Panc1 (cell line): ENCODE data around the gene ANKRD40.

Source experiments
- CTCF ChIP-seq: fragments of 450-650 bp; IDR thresholded peaks from 2 replicates; pipeline ENCODE4 v1.5.1; 2017; ENCODE audit warnings: mild to moderate bottlenecking
- TF ChIP-seq, protein P1 (sequence below), 2 experiments: IDR thresholded peaks; 2 replicates each; pipeline ENCODE4 v1.6.1; 2011 to 2012; ENCODE audit warnings: low read depth in 2 of 2, control low read depth in 1 of 2, low read length in 1 of 2, mild to moderate bottlenecking in 1 of 2, moderate library complexity in 1 of 2; ENCODE audit not compliant: insufficient read depth in 1 of 2

GRCh38 chr17:50647187-50647586 lies 60.5 kb downstream of the ANKRD40 start:
- TF ChIP-seq CTCF, result no peak
- TF ChIP-seq, protein P1, sequence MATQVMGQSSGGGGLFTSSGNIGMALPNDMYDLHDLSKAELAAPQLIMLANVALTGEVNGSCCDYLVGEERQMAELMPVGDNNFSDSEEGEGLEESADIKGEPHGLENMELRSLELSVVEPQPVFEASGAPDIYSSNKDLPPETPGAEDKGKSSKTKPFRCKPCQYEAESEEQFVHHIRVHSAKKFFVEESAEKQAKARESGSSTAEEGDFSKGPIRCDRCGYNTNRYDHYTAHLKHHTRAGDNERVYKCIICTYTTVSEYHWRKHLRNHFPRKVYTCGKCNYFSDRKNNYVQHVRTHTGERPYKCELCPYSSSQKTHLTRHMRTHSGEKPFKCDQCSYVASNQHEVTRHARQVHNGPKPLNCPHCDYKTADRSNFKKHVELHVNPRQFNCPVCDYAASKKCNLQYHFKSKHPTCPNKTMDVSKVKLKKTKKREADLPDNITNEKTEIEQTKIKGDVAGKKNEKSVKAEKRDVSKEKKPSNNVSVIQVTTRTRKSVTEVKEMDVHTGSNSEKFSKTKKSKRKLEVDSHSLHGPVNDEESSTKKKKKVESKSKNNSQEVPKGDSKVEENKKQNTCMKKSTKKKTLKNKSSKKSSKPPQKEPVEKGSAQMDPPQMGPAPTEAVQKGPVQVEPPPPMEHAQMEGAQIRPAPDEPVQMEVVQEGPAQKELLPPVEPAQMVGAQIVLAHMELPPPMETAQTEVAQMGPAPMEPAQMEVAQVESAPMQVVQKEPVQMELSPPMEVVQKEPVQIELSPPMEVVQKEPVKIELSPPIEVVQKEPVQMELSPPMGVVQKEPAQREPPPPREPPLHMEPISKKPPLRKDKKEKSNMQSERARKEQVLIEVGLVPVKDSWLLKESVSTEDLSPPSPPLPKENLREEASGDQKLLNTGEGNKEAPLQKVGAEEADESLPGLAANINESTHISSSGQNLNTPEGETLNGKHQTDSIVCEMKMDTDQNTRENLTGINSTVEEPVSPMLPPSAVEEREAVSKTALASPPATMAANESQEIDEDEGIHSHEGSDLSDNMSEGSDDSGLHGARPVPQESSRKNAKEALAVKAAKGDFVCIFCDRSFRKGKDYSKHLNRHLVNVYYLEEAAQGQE (IDR thresholded peaks at IDR 0.05; ENCODE audit: insufficient read depth in 1 of 2, low read depth in 2 of 2, low read length in 1 of 2), result no peak
